D721Med (cell line): ENCODE measurements around the gene MAP3K21.

Experiments
- DNase-seq: peaks from one replicate; pipeline ENCODE4 v3.0.0; 2011; ENCODE audit warnings: low spot score; ENCODE audit not compliant: insufficient read length
- FAIRE-seq: peaks from 2 replicates; lab custom pipeline; 2011; peaks lifted over from hg19 to GRCh38; lab: Jason Lieb, UNC
- CTCF ChIP-seq: IDR thresholded peaks from 2 replicates; pipeline ENCODE4 v1.5.1; 2012; ENCODE audit warnings: mild to moderate bottlenecking, control low read depth; ENCODE audit not compliant: insufficient read depth; ENCODE audit errors: missing control alignments

MAP3K21 gene

GRCh38 chr1:233327651-233328141 lies at the start of gene MAP3K21:
Gene MAP3K21 (plus strand): TSS chr1:233327724. CDS start chr1:233328029, 305 bp downstream.
- FAIRE-seq: no peak
- TF ChIP-seq CTCF: no peak
- DNase-seq: no peak

- no peak for FAIRE-seq
- no peak for DNase-seq
- TF ChIP-seq CTCF: no peak
Observed at GRCh38 chr1:233278631-233279030, 48.9 kb upstream of the MAP3K21 start.

- no peak for TF ChIP-seq CTCF
- DNase-seq (no peak), FAIRE-seq (no peak)
Observed at GRCh38 chr1:233279971-233280370, 47.6 kb upstream of the MAP3K21 start.

GRCh38 chr1:233281711-233282581 lies 45.6 kb upstream of the MAP3K21 start:
- no peak for FAIRE-seq
- TF ChIP-seq CTCF: no peak
- no peak for DNase-seq

GRCh38 chr1:233282582-233282886 lies 45.0 kb upstream of the MAP3K21 start:
- FAIRE-seq (no peak), DNase-seq (no peak)
- no peak for TF ChIP-seq CTCF

GRCh38 chr1:233289676-233290075 lies 37.8 kb upstream of the MAP3K21 start:
- DNase-seq (no peak), FAIRE-seq (no peak)
- no peak for TF ChIP-seq CTCF
